Chondrocyte (in vitro differentiated cells): ENCODE data around the gene VPS39. TPM values are rescaled to one million over a fixed set of nuclear protein-coding genes. Genes with fewer than 3 reads are reported as not detected.

Experiments used
- DNase-seq: peaks from one replicate; pipeline ENCODE4 v3.0.0; 2021; ENCODE audit warnings: mixed read lengths, low spot score
- H3K27ac Mint-ChIP-seq: one replicate; pipeline ENCODE4 v1.8.0; 2021; ENCODE audit warnings: mild to moderate bottlenecking, moderate library complexity, mixed read lengths; ENCODE audit not compliant: unreplicated experiment
- H3K27me3 Mint-ChIP-seq: 2 replicates; pipeline ENCODE4 v1.8.0; 2021; ENCODE audit warnings: low read depth, mixed read lengths
- H3K36me3 Mint-ChIP-seq: 2 replicates; pipeline ENCODE4 v1.8.0; 2021; ENCODE audit warnings: low read depth, mixed read lengths
- H3K4me1 Mint-ChIP-seq: 2 replicates; pipeline ENCODE4 v1.8.0; 2021; ENCODE audit warnings: low read depth, mild to moderate bottlenecking, mixed read lengths
- H3K4me3 Mint-ChIP-seq: one replicate; pipeline ENCODE4 v1.8.0; 2021; ENCODE audit warnings: mild to moderate bottlenecking, moderate library complexity, mixed read lengths; ENCODE audit not compliant: unreplicated experiment
- H3K9me3 Mint-ChIP-seq: 2 replicates; pipeline ENCODE4 v1.8.0; 2021; ENCODE audit warnings: low read depth, mixed read lengths
- total RNA-seq: library from RNA; stranded (reverse); gene quantifications from 3 replicates; pipeline ENCODE4 v1.2.1, GENCODE V29; 2021
- TF ChIP-seq, protein P1 (sequence below): fragments of 200-600 bp; sonication (generic); IDR thresholded peaks from 2 replicates; pipeline ENCODE4 v1.5.0; 2021; ENCODE audit warnings: antibody characterized with exemption, mild to moderate bottlenecking, moderate library complexity

VPS39 gene
- total RNA-seq, 1 donor from 2014 or later, result 53.5 TPM

DNA sequence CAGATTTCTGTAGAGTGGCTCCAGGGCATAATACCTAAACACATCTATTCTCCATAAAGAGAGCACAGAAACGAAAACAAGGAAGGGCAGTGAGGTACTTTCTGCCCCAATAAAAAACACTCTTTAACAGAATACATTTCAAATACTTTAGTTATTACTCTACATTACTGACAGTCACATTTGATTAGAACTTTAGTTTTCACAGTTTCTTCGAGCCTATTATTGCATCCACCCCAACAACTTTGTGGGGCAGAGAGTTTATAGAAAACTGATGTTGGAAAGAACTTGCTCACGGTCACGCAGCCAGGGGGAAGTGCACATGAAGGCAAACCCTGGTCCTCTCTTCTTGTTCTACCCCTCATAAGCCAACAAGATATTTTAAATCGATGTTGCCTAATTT lies 9.0 kb downstream of the VPS39 start:
- H3K9me3 Mint-ChIP-seq, result peaks cover 3% of the 10 kb centered on the region
- H3K36me3 Mint-ChIP-seq, result peaks cover 18% of the 10 kb centered on the region
- H3K27ac Mint-ChIP-seq, result no peak overlapping the region
- TF ChIP-seq, protein P1, sequence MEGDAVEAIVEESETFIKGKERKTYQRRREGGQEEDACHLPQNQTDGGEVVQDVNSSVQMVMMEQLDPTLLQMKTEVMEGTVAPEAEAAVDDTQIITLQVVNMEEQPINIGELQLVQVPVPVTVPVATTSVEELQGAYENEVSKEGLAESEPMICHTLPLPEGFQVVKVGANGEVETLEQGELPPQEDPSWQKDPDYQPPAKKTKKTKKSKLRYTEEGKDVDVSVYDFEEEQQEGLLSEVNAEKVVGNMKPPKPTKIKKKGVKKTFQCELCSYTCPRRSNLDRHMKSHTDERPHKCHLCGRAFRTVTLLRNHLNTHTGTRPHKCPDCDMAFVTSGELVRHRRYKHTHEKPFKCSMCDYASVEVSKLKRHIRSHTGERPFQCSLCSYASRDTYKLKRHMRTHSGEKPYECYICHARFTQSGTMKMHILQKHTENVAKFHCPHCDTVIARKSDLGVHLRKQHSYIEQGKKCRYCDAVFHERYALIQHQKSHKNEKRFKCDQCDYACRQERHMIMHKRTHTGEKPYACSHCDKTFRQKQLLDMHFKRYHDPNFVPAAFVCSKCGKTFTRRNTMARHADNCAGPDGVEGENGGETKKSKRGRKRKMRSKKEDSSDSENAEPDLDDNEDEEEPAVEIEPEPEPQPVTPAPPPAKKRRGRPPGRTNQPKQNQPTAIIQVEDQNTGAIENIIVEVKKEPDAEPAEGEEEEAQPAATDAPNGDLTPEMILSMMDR, result no peak
- H3K4me3 Mint-ChIP-seq, result no peak overlapping the region
- H3K4me1 Mint-ChIP-seq, result peaks cover 3% of the 10 kb centered on the region
- no peaks in the 10 kb centered on the region for H3K27me3 Mint-ChIP-seq
- DNase-seq, result no peak

- Mint-ChIP-seq H3K36me3 (peaks cover 20% of the 10 kb centered on the region), H3K4me1 (peaks cover 3% of the 10 kb centered on the region), H3K27me3 (no peaks in the 10 kb centered on the region), H3K27ac (no peak overlapping the region), H3K9me3 (peaks cover 3% of the 10 kb centered on the region), H3K4me3 (no peak overlapping the region)
- DNase-seq, result no peak
- TF ChIP-seq, protein P1, result no peak
Measured at GRCh38 chr15:42198516-42198915, 9.6 kb downstream of the VPS39 start.

DNA sequence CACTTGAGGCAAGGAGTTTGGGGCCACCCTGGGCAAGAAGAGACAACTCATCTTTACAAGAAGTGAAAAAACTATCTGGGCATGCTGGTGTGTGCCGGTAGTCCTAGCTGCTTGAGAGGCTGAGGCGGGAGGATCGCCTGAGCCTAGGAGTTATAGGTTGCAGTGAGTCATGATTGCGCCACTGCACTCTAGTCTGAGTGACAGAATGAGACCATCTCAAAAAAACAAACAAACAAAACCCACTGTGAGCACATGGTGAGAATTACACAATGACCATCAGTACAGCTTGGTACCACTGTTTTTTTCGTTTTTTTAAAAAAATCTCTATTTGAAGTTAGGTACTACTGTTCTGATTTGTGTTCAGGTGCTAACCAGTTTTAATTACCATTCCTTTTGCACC lies 13.6 kb downstream of the VPS39 start:
- no peaks in the 10 kb centered on the region for H3K4me1 Mint-ChIP-seq
- no peak overlapping the region for H3K4me3 Mint-ChIP-seq
- DNase-seq, result no peak
- no peak overlapping the region for H3K27ac Mint-ChIP-seq
- H3K27me3 Mint-ChIP-seq, result no peaks in the 10 kb centered on the region
- H3K36me3 Mint-ChIP-seq, result peaks cover 26% of the 10 kb centered on the region
- H3K9me3 Mint-ChIP-seq, result peaks cover 3% of the 10 kb centered on the region
- TF ChIP-seq, protein P1, result no peak

- H3K27ac Mint-ChIP-seq, result no peak overlapping the region
- H3K27me3 Mint-ChIP-seq, result no peaks in the 10 kb centered on the region
- no peak overlapping the region for H3K4me3 Mint-ChIP-seq
- peaks cover 30% of the 10 kb centered on the region for H3K36me3 Mint-ChIP-seq
- no peaks in the 10 kb centered on the region for H3K4me1 Mint-ChIP-seq
- H3K9me3 Mint-ChIP-seq, result peaks cover 3% of the 10 kb centered on the region
- TF ChIP-seq, protein P1, result no peak
- no peak for DNase-seq
Measured at GRCh38 chr15:42193383-42193782, 14.7 kb downstream of the VPS39 start.

DNA sequence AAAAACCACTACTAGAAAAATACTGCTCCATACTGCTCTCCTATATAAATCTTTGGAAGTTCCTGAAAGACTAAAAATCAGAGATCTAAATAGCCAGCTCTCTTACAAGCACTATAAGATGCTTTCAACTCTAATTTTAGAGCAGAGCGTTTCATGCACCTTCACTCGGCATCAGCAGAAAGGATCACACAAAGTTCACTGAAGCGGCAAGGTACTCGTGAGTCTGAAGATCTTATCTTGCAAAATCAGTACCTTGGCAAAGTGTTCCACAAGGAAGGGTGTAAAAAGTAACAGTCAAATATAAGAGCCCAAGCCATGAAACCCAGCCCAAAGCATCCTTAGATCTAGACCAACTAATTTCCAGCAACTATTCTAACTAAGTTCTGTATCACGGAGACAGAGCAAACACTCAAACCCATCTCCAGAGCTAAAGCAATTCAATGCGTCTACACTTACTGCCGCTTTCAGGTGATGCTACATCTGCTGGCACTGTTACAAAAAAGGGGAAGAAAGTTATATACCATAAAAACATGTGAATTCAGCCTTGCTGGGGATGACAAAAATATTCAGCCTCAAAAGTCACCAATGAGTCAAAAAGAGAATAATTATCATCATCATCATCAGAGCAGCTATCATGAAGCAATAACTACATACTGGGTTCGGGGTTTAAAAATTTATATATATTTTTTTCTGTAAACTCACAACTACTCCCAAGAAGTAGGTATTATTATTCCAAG lies 16.3 kb downstream of the VPS39 start:
- H3K27me3 Mint-ChIP-seq, result no peaks in the 10 kb centered on the region
- DNase-seq, result no peak
- H3K36me3 Mint-ChIP-seq, result peaks cover 36% of the 10 kb centered on the region
- H3K4me3 Mint-ChIP-seq, result no peak overlapping the region
- no peaks in the 10 kb centered on the region for H3K4me1 Mint-ChIP-seq
- H3K9me3 Mint-ChIP-seq, result peaks cover 3% of the 10 kb centered on the region
- no peak overlapping the region for H3K27ac Mint-ChIP-seq
- TF ChIP-seq, protein P1, result no peak
